Muscle of leg (tissue), 16 donors: ENCODE results near the gene ZNF10. TPM values are rescaled to one million over a fixed set of nuclear protein-coding genes. Genes with fewer than 3 reads are reported as not detected.

ENCODE experiments used
- DNase-seq: peaks from one replicate; pipeline ENCODE4 v3.0.0; 2013
- H3K27ac ChIP-seq: one replicate; pipeline ENCODE4 v1.5.1; 2013; ENCODE audit warnings: mild to moderate bottlenecking, low read length, control low read depth
- H3K27me3 ChIP-seq: one replicate; pipeline ENCODE4 v1.6.1; 2013; ENCODE audit warnings: low read length; ENCODE audit not compliant: control insufficient read depth, insufficient read depth
- H3K36me3 ChIP-seq: one replicate; pipeline ENCODE4 v1.6.1; 2013; ENCODE audit warnings: low read length; ENCODE audit not compliant: control insufficient read depth, insufficient read depth
- H3K4me1 ChIP-seq: one replicate; pipeline ENCODE4 v1.6.1; 2013; ENCODE audit warnings: low read length; ENCODE audit not compliant: control insufficient read depth, insufficient read depth
- H3K4me3 ChIP-seq: one replicate; pipeline ENCODE4 v1.5.1; 2013; ENCODE audit warnings: low read length, control low read depth
- H3K9me3 ChIP-seq: replicated peaks from 2 replicates; pipeline ENCODE4 v1.6.1; 2013; ENCODE audit warnings: low read depth, low read length; ENCODE audit not compliant: control insufficient read depth
- WGBS: methylation state at CpG from one replicate; pipeline ENCODE4 v1.1.5; 2013; ENCODE audit warnings: missing lambda C conversion rate; ENCODE audit not compliant: insufficient coverage; 5-methylcytosine and 5-hydroxymethylcytosine counted together
- long read RNA-seq, 11 donors: transcript quantifications; one replicate each; lab custom pipeline, GENCODE V29; 2026
- polyA plus RNA-seq, 8 donors: library from polyadenylated mRNA; unstranded; fragments of 120-200 nt; gene quantifications; one replicate each; pipeline versions ENCODE4 v1.2.1 to v1.2.3, GENCODE V29; 2013; ENCODE audit warnings: inconsistent platforms in 1 of 8, low replicate concordance in 1 of 8; ENCODE audit not compliant: insufficient read length in 8 of 8, insufficient read depth in 1 of 8
- total RNA-seq: library from RNA; stranded (reverse); fragments of 120-200 nt; gene quantifications from one replicate; pipeline ENCODE4 v1.2.4, GENCODE V29; 2013

Gene ZNF10
- total RNA-seq (6.0 TPM), polyA plus RNA-seq (1 to 10 TPM; 4.6 to 7.0 (median 5.5) TPM)
- long read RNA-seq, donor 1, result 0 reads
- long read RNA-seq, donor 2, result 0 reads
- long read RNA-seq, donor 3, result 0 reads
- long read RNA-seq, donor 4, result 0 reads
- long read RNA-seq, donor 5, partial matches to known transcripts, result 0 of 5 reads
- long read RNA-seq, donor 5, other reads (novel, unspliced or antisense), result 5 of 5 reads
- long read RNA-seq, donor 6, result 0 reads
- long read RNA-seq, donor 7, partial matches to known transcripts, result 0 of 1 reads
- long read RNA-seq, donor 7, other reads (novel, unspliced or antisense), result 0 of 1 reads
- long read RNA-seq, donor 8, result 0 reads
- long read RNA-seq, donor 9, result 0 reads
- long read RNA-seq, donor 10, partial matches to known transcripts, result 0 of 1 reads
- long read RNA-seq, donor 10, other reads (novel, unspliced or antisense), result 0 of 1 reads
- long read RNA-seq, donor 11, result 0 reads

DNA sequence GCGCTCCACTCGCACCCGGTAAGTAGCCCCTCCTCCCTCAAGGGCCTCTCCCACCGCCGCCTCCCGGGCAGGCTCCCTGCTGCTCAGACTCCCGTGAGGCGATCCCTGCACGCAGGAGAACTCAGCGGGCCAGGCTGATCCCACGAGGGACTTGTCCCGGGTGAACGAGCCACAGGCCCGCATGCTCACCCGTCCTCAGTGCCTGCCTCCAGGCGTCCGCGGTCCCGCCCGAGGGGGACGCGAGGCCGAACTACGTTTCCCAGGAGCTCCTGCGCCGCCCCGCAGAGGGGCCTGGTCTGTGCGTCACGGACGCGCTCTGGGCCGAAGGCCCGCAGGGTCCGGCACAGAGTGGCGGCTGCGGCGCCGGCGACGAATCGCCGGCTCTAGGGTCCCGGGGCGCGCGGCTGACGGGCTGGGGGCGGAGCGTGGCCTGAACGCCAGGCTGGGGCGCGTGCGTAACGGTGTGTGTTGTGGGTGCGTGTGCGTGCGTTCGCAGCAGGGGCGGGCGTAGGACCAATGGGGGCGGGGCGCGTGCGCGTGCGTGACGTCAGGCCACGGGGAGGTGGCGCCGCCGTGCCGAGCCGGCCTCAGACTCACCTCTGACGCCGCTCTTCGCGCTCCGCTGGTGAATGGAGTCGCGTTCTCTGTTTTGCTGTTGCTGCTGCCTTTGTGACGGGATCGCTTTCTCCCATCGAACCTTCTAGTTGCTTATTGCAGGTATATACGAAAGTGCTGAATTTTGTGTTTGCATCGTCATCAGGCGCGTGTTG lies at the start of gene ZNF10, which contains the start of gene ZNF891:
ZNF10 (plus strand) TSS at position 590 of the 770 bp plus-strand sequence. CDS start 13,866 bp downstream, outside the sequence.
ZNF891 (minus strand) TSS at position 237 of the 770 bp plus-strand sequence. CDS start 8,356 bp downstream, outside the sequence.
- Histone ChIP-seq H3K27me3 (no peaks in the 10 kb centered on the region), H3K4me3 (peak within 1 kb of the TSS; percentile 91), H3K4me1 (no peaks in the 10 kb centered on the region), H3K27ac (peak within 1 kb of the TSS; percentile 93), H3K9me3 (peaks cover 47% of the 10 kb centered on the region), H3K36me3 (peaks cover 28% of the 10 kb centered on the region)
- peak; percentile 99 for DNase-seq
- under 1% methylated on average over 84 of the region's 87 CpGs for WGBS

DNA sequence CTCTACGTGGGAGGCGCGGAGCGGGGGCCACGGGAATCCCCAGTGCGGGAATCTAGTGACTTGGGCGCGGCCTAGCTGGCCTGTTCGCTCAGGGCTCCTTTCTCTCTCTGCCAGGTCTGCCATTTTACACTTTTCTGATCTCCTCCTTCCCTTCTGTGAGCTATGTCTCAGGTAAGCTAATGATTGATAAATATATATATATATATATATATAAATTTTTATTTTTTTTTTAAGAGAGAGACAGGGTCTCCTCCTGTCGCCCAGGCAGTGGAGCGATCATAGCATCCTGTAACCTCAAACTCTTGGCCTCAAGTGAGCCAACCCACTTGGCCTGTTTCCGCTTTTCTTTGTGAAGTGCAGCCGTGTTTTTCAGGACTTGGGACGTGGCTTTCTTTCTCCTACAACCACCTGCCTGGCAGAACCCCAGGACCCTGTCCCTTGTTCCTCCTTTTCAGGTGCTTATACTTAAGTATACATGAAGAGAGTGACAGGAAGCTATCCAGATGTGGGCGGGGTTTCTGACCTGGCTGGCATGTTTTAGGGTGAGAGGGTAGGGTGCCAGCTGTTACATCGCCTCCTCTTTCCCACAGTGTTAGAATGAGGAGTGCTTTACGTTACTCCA lies 49.2 kb upstream of the ZNF10 start:
- H3K4me1 ChIP-seq, result peaks cover 8% of the 10 kb centered on the region
- peak; percentile 32 for DNase-seq
- peaks cover 68% of the 10 kb centered on the region for H3K9me3 ChIP-seq
- 13% methylated on average over 8 of the region's 17 CpGs for WGBS
- no peaks in the 10 kb centered on the region for H3K27me3 ChIP-seq
- peak overlapping the region; percentile 88 for H3K4me3 ChIP-seq
- peaks cover 42% of the 10 kb centered on the region for H3K36me3 ChIP-seq
- H3K27ac ChIP-seq, result peak overlapping the region; percentile 100

DNA sequence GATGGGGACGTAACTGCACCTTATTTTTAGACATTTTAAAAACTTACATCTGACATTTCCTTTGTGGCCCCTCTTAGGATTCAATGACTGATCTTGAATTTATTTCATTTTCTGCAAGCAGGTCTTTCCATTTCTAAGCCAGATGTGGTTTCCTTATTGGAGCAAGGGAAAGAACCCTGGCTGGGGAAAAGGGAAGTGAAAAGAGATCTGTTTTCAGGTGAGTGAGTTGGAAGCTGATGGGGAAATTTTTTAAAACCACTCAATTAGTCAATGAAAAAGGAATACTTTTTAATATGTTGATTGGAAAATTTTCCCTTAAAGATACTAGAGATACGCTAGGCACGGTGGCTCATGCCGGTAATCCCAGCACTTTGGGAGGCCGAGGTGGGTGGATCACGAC lies 47.1 kb upstream of the ZNF10 start:
- Histone ChIP-seq H3K27me3 (no peaks in the 10 kb centered on the region), H3K9me3 (peaks cover 68% of the 10 kb centered on the region), H3K36me3 (peaks cover 51% of the 10 kb centered on the region), H3K4me1 (peaks cover 8% of the 10 kb centered on the region), H3K27ac (no peak overlapping the region), H3K4me3 (no peak overlapping the region)
- WGBS, result 94% methylated on average over 5 of the region's 6 CpGs
- DNase-seq, result no peak

DNA sequence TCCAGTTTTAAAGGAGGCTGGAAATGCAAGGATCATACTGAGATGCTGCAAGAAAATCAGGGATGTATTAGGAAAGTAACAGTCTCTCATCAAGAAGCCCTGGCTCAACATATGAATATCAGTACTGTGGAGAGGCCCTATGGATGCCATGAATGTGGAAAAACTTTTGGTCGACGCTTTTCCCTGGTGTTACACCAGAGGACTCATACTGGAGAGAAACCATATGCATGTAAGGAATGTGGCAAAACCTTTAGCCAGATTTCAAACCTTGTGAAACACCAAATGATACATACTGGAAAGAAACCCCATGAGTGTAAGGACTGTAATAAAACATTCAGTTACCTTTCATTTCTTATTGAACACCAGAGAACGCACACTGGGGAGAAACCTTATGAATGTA lies 24.8 kb upstream of the ZNF10 start:
- H3K36me3 ChIP-seq, result peaks cover 27% of the 10 kb centered on the region
- H3K27ac ChIP-seq, result no peak overlapping the region
- DNase-seq, result no peak
- no CpG with 5 or more reads among the region's 3 CpGs for WGBS
- peaks cover 91% of the 10 kb centered on the region for H3K9me3 ChIP-seq
- no peaks in the 10 kb centered on the region for H3K27me3 ChIP-seq
- H3K4me3 ChIP-seq, result no peak overlapping the region
- no peaks in the 10 kb centered on the region for H3K4me1 ChIP-seq

DNA sequence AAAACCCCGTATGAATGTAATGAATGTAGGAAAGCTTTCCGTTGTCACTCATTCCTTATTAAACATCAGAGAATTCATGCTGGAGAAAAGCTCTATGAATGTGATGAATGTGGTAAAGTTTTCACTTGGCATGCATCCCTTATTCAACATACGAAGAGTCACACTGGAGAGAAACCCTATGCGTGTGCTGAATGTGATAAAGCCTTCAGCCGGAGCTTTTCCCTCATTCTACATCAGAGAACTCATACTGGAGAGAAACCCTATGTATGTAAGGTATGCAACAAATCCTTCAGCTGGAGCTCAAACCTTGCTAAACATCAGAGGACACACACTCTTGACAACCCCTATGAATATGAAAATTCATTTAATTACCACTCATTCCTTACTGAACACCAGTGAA lies 24.2 kb upstream of the ZNF10 start:
- peaks cover 22% of the 10 kb centered on the region for H3K36me3 ChIP-seq

DNA sequence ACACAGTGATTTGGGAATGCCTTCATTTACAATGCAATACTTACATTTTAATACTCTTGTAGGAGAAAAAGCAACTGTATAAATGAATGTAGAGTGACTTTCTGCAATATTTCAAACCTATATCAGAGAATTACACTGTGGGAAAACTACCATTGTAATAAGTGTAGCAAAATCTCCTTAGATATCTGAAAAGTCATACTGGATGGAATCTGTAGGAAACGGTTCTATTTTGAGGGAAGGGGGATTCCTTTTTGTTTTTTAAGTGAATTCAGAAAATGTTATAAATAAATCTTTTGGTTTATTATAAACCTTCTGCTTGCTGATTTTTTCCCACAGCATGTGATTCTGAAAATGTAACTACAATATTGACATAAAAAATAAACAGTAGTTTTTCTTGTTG lies 23.3 kb upstream of the ZNF10 start:
- no CpG with 5 or more reads among the region's 1 CpG for WGBS
- Histone ChIP-seq H3K27me3 (no peaks in the 10 kb centered on the region), H3K27ac (no peak overlapping the region), H3K4me3 (no peak overlapping the region), H3K4me1 (no peaks in the 10 kb centered on the region), H3K9me3 (peaks cover 87% of the 10 kb centered on the region), H3K36me3 (peaks cover 17% of the 10 kb centered on the region)
- no peak for DNase-seq

More for the DNA sequence above, 24.2 kb upstream of the ZNF10 start:
- Histone ChIP-seq H3K4me1 (no peaks in the 10 kb centered on the region), H3K9me3 (peaks cover 91% of the 10 kb centered on the region), H3K27ac (no peak overlapping the region), H3K4me3 (no peak overlapping the region), H3K27me3 (no peaks in the 10 kb centered on the region)
- WGBS, result no CpG with 5 or more reads among the region's 5 CpGs
- DNase-seq, result no peak

DNA sequence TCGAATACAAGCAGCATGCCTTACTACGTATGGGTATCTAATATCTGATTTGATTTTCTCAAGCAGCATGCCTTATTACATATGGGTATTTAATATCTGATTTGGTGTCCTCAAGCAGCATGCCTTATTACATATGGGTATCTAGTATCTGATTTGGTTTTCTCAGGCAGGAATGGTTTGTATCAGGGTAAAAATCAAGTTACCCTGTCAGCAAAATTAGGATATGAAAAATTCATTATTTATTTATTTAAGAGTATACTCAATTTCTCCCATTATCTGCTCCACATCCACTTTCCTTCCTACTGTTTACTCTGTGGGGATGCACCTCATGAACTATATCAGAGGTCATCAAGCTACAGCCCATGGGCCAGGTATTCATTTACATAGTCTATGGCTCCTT lies 22.3 kb upstream of the ZNF10 start:
- H3K4me1 ChIP-seq, result no peaks in the 10 kb centered on the region
- H3K9me3 ChIP-seq, result peaks cover 87% of the 10 kb centered on the region
- peaks cover 16% of the 10 kb centered on the region for H3K36me3 ChIP-seq
- no CpG with 5 or more reads among the region's 2 CpGs for WGBS
- no peak for DNase-seq
- no peaks in the 10 kb centered on the region for H3K27me3 ChIP-seq
- no peak overlapping the region for H3K4me3 ChIP-seq
- no peak overlapping the region for H3K27ac ChIP-seq

DNA sequence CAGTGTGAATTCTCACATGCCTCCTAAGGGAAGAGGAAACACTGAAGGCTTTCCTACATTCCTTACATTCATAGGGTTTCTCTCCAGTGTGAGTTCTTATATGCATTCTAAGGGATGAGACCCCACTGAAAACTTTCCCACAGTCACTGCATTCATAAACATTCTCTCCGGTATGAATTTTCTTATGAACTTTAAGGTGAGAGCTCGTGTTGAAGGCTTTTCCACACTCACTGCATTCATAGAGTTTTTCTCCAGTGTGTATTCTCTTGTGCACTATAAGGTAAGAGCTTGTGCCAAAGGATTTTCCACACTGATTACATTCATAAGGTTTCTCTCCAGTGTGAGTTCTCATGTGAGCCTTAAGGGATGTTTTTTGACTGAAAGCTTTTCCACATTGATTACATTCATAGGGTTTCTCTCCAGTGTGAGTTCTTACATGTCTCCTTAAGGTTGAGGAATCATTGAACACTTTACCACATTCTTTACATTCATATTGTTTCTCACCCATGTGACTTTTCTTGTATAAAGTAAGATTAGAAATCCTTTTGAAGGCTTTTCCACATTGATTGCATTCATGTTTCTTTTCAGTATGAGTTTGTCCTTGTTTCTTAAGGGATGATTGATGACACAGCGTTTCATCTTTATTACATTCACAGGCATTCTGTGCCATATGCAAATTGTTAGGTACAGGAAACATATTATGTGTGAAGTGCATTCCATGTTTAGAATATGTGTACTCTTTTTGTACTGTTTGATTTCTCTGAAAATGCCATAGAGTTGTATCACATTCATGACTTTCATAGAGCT lies 9.8 kb upstream of the ZNF10 start:
- peaks cover 18% of the 10 kb centered on the region for H3K36me3 ChIP-seq
- no peak overlapping the region for H3K4me3 ChIP-seq
- peaks cover 87% of the 10 kb centered on the region for H3K9me3 ChIP-seq
- H3K27me3 ChIP-seq, result no peaks in the 10 kb centered on the region
- DNase-seq, result no peak
- no peak overlapping the region for H3K27ac ChIP-seq
- no peaks in the 10 kb centered on the region for H3K4me1 ChIP-seq
- no CpG with 5 or more reads among the region's 3 CpGs for WGBS

DNA sequence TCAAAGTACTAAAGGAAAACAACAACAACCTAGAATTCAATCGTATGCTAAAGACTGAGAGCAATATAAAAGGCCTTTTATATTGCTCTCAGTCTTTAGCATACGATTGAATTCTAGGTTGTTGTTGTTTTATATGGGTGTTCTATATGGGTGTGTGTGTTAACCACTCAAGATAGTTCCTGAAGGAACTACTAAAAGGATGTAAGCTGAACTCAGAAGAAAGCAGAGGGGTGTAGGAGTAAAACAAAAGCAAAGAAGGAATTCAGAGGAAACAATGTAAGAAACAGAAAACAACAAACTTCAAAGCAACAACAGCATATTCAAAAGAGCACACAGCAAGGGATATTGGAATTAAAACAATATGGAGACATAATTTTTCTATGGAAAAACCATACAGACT lies 5.8 kb upstream of the ZNF10 start:
- DNase-seq, result no peak
- Histone ChIP-seq H3K4me3 (no peak overlapping the region), H3K9me3 (peaks cover 75% of the 10 kb centered on the region), H3K27me3 (no peaks in the 10 kb centered on the region), H3K4me1 (no peaks in the 10 kb centered on the region), H3K27ac (no peak overlapping the region), H3K36me3 (peaks cover 29% of the 10 kb centered on the region)
- WGBS, result no CpG with 5 or more reads among the region's 2 CpGs
